B cell (primary cell): Measurements from ENCODE around the gene ASPRV1.

Experiments used
- CTCF ChIP-seq: fragments of 200-600 bp; IDR thresholded peaks from one replicate; pipeline ENCODE4 v1.8.0; 2022; ENCODE audit warnings: antibody characterized with exemption, mild to moderate bottlenecking
- EZH2 ChIP-seq: IDR thresholded peaks from 2 replicates; pipeline ENCODE4 v1.6.1; 2012; ENCODE audit warnings: borderline replicate concordance, low read depth, mild to moderate bottlenecking, moderate library complexity, low read length; ENCODE audit not compliant: insufficient read depth, poor library complexity, severe bottlenecking

DNA sequence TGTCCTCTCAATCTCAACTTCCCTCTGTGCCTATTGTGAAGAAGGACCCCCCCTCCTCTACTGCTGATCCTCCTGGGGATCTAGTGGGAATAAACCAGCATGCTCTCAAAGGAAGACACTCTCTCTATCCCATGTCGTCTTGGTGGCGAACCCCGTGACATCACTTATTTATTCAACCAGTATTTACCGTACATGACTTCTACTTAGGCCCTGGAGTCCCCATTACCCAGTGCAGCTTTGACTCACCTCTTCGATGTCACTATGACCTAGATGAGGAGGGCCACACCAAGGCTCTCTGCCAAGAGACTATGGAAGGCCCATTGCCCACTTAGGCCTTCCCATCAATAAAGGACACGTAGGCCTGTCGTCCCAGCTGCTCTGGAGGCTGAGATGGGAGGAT, 16.7 kb downstream of the ASPRV1 start:
- TF ChIP-seq CTCF (no peak), EZH2 (no peak)
